GM19324 (cell line): Measurements from ENCODE around the gene GRAMD2A.
"Not testable (repeated sequence)": the region's sequence is repeated elsewhere in the genome, so short reads cannot be mapped to it uniquely, and the experiment has no call there.

ENCODE experiments used
- ATAC-seq: cut with Tn5 transposase; IDR thresholded peaks from one replicate; pipeline ENCODE4 v1.9.1; 2021; ENCODE audit warnings: mild to moderate bottlenecking, moderate library complexity; ENCODE audit not compliant: unreplicated experiment, low FRiP score

Gene GRAMD2A

DNA sequence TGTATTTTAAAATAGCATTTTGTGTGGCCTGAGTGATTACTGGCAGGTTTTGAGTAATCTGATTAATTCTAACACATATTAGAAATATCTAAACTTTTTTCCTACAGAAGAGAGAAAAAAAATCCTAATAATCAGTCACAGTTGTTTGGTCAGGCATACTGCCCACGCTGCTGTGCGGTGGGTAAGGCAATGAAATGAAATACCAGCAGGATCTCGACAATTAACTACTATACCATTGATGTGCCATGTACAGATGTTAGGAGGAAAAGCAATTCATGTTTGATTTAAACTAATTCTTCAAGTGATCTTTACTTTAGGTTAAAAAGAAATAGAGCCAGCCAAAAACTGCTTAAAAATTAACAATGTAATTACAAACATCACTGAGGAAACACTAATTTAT is 5.2 kb downstream of the GRAMD2A start:
- ATAC-seq: no peak

DNA sequence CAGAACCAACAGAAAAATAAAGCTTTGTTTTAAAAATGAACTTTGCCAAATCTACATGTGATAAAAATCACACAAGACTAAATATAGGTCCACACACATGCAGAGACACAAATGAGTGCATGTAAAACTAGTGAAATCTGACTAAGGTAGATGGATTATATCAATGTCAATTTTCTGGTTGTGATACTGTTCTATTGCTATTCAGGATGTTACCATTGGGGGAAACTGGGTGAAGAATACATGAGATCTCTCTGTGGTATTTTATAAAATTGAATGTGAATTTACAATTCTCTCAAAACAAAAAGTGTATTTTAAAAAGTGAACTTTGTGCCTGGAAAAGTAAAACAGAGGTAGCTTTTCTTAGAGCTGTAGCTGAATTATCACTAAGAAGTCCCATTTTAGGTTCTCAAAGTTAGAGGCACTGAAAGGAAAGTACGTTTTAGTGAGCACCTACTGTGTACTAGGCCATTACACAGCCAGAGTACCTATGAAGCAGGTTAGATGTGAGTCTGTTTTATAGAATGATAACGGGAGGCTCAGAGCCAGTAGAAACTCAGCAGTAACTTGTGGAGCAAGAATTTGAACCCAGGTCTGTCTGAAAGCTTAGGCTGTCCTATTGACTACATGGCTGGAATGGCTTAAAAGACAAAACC is 8.2 kb downstream of the GRAMD2A start:
- ATAC-seq: no peak

DNA sequence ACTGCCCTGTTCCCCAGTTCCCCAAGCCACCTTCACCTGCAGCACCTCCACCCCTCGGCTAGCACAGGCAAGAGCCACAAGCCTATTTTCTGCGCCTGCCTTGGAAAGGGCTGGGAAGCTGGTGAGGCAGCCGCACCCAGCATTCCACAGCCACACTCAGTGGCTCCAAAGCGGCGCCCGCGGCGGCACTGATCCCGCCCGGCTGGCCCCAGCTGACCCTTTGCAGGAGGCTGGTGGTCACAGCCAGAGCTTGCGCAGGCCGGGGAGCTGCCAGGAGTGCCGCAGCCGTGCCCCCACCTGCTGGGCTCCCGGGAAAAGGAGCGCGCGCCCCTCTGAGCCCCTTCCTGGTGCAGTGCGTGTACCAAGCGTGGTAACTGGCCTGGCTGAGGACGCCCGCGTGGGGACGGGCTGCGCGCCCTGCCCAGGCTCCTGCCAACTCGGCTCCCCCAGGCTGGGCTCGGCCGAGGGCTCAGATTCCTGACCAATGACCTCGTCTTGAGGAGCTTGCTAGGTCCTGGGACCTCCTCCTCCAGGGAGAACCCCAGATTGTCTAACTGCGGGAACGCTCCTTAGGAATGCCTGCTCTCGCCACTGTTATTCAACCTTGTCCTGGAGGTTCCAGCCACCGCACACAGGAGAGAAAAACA is 13.3 kb downstream of the GRAMD2A start:
- no peak for ATAC-seq

DNA sequence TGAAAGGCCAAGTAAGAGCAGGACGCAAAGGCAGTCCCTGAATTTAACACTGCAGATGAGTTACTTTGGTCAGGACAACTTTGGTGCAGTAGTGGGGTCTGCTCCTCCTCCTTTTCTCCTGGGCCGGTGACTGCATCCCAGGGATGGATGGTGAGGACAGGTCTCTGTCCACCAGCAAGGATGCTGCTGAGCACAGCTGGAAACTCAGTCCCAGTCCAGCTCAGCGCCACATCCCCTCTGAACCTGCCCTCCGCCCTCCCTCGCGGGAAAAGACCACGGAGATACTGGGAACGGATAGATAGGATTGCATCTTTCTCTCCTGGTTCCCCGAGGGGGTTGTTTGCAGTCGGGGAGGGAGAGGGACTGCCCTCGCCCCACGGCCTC is 13.8 kb downstream of the GRAMD2A start:
- no peak for ATAC-seq

DNA sequence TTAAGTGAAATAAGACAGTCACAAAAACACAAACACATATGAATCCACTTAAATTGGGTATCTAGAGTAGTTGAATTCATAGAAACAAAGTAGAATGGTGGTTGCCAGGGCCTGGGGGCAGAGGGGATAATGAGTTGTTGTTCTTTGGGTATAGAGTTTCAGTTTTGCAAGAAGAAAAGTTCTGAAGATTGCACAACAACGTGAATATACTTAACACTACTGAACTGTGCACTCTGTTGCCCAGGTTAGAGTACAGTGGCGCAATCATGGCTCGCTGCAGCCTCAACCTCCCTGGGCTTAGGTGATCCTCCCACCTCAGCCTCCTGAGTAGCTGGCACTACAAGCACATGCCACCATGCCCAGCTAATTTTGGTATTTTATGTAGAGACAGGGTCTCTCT is 14.9 kb downstream of the GRAMD2A start:
- no peak for ATAC-seq

DNA sequence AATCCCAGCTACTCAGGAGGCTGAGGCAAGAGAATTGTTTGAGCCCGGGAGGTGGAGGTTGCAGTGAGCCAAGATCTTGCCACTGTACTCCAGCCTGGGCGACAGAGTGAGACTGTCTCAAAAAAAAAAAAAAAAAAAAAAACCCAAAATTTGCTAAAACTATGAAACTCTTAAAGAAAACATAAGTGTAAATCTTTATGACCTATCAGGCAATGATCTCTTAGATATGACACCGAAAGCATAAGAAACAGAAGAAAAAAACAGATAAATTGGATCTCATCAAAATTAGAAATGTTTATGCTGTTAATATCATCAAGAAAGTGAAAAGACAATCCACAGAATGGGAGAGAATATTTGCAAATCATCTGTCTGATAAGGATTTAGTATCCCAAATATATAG is 15.3 kb downstream of the GRAMD2A start:
- no peak for ATAC-seq

DNA sequence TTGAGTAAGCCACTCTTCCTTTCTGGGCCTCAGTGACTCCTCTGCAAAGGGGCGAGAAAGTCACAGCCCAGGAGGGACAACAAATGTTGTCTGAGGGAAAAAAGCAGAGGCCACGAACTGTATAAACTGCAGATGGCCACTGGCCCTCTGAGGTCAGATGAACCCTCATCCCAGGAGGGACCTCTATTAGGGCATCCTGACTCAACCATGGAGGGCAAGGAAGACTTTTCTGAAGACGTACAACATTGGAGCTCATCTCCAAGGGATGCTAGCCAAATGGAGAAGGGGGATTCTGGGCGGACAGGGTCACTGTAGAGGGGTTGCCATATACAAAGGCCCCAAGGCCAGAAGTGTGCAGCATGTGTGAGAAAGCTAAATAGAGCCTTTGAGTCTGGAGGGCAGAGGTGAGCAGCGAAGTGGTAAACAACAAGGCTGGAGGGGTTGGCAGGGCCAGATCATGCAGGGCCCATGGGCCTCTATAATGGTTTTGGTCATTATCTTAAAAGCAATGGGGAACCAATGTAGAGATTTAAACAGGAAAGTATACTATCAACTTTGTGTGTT is 16.7 kb downstream of the GRAMD2A start:
- ATAC-seq: no peak

DNA sequence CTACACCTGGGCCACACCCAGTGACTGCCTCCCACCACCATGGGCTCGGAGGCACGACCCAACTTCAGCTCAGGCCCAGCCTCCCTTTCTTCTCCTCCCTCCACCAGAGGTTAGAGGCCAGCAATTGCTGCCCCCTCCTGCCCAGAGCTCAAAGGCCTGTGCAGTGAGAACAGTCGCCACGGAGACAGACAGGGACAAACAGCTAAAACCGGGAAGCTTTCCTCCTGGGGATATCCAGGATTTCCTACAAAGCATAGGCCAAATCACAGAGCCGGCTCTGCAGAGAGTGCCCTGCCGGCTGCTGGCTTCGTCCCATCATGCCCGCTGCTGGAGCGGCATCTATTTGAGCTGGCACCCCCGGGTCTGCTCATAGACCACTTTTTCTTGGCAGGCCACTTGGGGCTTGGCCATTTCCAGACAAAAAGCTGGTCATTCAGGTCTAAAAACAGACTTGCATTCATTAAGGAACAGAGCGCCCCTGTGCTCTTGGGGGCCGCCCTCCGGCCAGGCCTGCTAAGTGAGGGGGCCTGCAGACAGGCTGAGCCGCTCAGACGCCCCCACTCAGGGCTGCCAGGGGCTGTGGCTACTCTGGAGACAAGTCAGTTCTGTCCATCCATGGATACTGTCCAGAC is 17.5 kb downstream of the GRAMD2A start:
- no peak for ATAC-seq

DNA sequence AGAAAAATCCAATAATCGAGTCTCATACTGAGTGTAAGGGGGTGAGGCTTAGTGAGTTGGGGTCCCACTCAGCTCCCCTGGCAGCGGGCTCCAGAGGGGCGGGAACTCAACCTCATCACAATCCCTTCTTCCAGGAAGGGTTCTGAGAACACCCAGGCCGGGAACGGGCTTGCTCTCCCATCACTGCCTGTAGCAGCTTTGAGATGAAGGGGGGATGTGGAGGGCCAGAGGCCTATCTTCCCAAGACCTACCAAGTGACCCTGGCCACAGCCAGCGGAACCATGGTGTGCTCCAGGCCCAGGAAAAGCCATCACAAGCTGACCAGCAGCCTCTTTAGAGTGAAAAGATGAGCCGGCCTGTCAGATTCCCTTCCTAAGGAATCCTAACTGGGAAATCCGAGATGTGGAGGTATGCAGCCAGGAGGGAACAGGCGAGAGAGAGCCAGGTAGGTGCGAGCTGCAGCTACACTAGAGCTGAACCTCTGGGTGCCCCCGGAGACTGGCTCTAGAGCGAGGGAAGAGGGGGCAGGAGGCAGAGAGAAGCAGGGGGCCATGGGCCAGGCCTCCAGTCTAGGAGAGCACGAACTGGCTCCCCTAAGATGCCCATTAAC is 18.5 kb downstream of the GRAMD2A start:
- ATAC-seq: no peak

DNA sequence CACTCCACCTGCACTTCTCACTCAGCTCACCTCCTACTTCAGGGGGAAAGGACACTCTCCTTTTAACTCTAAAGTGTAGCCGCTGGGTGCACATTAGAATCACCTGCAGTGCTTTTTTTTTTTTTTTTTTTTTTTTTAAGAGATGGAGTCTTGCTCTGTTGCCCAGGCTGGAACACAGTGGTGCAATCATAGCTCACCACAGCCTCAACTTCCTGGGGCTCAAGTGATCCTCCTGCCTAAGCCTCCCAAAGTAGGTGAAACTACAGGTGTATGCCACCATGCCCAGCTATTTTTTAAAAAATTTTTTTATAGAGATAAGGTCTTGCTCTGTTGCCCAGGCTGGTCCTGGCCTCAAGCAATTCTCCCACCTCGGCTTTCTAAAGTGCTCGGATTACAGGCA is 20.8 kb downstream of the GRAMD2A start:
- ATAC-seq: no peak

DNA sequence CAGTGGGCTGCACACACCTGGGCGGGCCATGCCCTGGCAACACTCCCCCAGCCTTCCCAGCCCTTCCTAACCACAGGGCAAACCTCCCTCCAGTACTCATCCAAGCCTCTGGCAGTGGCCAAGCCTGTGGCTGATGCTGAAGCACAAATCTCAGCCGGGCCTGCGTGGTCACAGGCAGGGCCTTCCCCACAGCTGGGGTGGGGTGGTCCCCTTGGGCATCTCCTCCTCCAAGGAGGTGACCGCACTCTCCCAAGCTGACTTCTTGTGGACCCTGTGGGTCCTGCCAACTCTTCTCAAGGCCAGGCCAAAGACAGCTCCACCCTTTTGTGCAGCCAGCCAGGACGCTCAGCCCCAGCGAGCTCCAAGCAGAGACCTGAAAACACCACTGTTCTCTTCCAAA is 21.4 kb downstream of the GRAMD2A start:
- ATAC-seq: no peak

DNA sequence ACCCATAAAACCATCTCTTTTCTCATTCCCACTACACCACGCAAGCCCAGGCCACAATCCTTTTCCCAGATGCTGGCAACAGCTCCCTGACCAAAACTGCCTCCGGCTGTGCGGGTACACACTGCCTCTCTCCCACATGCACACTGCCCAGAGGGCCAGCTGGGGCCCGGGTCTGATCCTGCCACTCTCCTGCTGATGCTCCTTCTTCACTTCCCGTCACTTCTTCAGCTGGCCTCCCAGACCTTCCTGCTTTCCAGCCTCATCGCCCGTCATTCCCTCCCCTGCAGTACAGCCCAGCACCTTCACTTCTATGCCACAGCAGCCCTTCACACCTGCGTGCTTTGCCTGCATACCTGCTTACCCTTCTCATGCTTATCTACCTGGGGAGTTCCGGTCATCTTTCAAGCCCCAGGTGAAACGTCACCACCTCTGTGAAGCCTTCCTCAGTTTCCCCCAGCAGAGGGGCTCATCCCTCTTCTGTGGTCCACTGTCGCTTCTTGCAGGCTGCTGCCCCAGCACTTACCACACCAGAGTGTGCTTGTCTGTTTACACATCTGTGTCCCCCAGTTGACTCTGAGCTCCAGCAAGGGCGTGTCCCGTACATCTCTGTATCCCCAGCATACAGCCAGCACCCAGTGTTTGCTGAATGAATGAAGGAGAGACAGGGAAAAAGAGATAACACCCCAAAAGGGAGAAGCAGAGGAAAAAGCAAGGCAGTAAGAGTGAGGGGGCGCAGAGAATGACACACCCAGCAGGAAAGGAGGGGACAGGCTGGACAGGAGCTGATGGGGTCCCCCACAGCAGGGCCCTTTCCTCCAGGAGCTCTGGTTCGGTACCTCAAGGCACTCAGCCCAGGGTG is 22.2 kb downstream of the GRAMD2A start:
- ATAC-seq: no peak

DNA sequence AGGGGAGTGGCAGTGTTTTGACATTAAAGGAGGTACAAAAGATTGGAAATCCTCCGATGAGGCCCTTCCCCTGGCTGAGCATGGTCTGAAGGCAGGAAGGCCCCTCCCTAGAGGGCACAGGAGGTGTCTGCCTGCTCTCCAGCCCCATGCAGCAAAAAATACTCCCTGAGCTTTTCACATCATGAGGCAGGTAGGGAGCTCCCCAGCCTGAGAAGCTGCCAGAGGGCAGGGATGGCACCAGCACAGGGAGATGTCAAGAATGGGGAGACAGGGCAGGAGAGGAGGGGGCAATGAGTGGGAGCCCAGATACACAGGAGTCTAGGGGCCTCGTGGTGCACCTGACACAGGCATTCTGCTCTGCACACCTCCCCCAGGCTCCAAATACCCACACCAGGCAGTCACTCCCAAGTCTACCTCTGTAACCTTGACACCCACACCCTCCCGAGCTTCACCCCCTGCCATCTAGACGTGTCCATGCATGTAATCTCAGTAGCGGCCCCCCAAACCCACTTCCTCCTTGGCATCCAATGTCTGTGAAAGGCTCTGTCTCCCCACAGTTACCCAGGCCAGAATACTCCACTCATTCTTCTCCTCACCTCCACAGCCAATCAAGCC is 22.9 kb downstream of the GRAMD2A start:
- ATAC-seq: no peak

DNA sequence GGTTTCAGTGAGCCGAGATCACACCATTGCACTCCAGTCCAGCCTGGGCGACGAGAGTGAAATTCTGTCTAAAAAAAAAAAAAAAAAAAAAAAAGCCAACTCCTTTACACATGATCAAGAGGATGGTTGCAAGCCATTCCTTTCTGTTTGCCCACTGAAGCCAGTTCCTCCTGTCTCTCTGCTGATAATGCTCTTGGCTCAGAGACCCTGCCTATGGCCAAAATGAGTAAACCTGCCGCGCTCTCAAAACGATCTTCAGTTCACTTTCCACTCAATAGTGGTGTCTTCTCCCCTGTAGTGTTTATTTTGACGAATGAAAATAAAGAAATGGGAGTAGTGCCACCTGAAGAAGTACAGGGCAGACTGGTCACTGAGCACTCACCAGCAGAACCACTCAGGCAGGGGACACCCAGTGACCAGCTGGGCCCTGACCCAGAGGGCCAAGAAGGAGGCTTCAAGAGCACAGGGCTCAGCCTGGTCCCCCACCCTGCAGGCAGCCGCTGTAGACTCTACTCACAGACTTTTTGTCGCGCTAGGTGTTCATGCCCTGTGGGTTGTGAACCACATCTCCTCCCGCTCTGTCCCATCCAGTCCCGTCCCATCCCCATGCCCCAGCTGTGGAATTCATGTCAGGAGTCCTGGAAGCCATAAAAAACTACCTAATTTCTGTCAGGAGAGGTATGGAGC is 23.6 kb downstream of the GRAMD2A start:
- no peak for ATAC-seq

DNA sequence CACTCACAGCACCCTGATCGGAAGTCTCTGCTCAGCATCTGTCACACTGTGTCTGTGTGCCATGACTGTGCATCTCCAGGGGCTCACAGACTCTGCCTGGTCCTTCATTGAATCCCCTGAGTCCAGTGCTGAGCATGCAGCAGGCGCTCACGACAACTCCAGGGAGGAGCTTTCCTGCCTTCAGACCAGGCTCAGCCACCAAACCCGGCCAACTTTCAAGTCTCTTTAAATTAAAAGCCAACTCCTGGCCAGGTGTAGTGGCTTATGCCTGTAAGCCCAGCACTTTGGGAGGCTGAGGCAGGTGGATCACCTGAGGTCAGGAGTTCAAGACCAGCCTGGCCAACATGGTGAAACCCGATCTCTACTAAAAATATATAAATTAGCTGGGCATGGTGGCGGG is 24.2 kb downstream of the GRAMD2A start:
- ATAC-seq: no peak

DNA sequence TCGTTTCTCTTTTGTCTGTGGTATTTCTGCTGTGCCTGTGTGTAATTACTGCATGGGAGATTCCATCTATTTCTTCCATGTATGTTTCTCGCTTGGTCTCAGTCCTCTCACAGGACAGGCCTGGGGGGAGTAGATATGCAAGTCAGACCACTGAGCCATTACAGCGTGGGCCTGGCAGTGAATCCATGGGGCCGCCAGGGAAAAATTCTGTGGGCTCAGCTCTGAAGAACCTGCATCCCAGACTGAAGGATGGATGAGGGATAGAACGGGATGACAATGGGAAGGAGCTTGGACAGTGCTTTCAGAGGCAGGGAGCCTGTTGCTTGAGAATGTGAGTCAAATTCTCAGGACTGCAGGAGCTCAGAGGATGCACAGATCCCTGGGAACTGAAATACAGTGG is 24.8 kb downstream of the GRAMD2A start:
- ATAC-seq: no peak

DNA sequence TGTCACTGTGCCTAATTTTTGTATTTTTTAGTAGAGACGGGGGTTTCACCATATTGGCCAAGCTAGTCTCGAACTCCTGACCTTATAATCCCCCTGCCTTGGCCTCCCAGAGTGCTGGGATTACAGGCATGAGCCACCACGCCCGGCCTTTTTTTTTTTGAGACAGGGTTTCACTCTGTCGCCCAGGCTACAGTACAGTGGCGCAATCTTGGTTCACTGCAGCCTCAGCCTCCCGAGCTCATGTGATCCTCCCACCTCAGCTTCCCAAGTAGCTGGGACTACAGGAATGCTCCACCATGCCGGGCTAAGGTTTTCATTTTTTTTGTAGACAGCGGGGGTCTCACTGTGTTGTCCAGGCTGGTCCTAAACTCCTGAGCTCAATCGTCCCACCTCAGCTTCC is 25.6 kb downstream of the GRAMD2A start:
- not testable (repeated sequence) for ATAC-seq

DNA sequence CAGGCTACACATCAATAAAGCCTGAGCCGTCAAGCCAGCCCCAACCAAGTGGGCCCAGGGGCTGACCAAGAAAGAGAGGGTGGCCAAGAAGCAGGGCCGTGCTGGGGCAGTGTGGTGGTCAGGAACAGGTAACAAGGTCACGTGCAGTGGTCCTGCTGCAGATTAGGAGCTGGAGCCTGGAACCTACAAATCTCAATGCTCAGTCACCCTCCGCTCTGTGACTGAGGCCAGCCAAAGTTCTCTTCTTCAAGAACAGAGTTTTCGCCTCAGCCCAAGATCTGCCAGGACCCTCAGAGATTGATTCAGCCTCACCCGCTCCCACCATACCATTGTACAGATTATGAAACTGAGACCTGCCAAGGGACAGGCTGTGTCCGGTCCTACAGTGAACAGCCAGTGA is 26.9 kb downstream of the GRAMD2A start:
- no peak for ATAC-seq

DNA sequence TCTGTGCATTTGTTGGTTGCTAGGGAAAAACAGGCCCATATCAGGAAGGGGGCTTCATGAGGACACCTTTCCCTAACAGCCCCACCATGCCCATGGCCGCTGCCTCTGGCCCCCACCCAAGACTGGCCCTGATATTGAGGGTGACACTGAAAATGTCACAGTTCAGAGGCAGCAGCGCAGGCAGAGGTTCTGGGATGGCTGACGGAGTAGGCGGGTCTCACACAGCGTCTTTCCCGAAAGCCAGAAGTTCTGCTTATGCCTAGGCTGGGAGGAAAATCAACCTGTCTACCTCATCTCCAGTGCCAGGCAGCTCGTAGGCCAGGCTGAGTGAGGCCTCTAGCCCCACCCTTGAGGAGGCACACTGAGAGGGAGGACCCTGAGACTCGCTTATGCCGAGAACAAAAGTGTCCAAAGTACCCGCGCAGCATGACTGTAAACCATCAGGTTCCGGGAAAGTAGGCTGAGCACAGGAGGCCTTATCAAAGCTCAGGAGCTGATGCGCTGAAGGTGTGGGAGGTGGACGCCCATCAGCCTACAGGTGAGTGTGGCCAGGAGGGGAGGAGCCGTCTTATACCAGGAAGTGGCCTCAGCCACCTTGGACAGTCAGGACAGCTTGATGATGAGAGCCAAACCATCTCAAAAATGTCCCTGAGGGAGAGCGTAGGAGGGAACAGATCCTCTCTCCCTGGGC is 27.5 kb downstream of the GRAMD2A start:
- ATAC-seq: no peak
